IMR-90 (cell line): ENCODE results near the gene PLAAT3. TPM values are rescaled to one million over a fixed set of nuclear protein-coding genes. Genes with fewer than 3 reads are reported as not detected.

ENCODE experiments used
- ATAC-seq: fragments of 200-7000 bp; cut with Tn5 transposase; 2 replicates; pipeline ENCODE4 v1.9.1; 2020; ENCODE audit warnings: low read depth, mild to moderate bottlenecking, moderate library complexity
- BruUV-seq: library from RNA; stranded (reverse); fragments of 400-500 nt; replicated peaks from 2 replicates; lab custom pipeline; 2021; lab: Mats Ljungman, UMichigan
- CTCF ChIA-PET: fragments of 300-600 bp; formaldehyde crosslinking; extraction: SDS; loops from one replicate; lab custom pipeline; 2021; ENCODE audit warnings: antibody characterized with exemption; lab: Yijun Ruan, JAX
- POLR2A ChIA-PET: fragments of 300-600 bp; sonication (Branson Sonifier 250); formaldehyde crosslinking; loops from one replicate; lab custom pipeline; 2022; ENCODE audit warnings: antibody characterized with exemption; ENCODE audit not compliant: unreplicated experiment; lab: Charles Lee
- DNase-seq: peaks from one replicate; pipeline ENCODE4 v3.0.0; 2013
- H2AFZ ChIP-seq: replicated peaks from 2 replicates; pipeline ENCODE3; 2013; ENCODE audit warnings: low read length, mild to moderate bottlenecking; ENCODE audit not compliant: poor library complexity
- H2AK5ac ChIP-seq: 2 replicates; pipeline ENCODE4 v1.6.1; 2013; ENCODE audit warnings: low read depth, low read length, inconsistent platforms
- H2AK9ac ChIP-seq: replicated peaks from 2 replicates; pipeline ENCODE3; 2013; ENCODE audit warnings: mild to moderate bottlenecking, low read depth, low read length, moderate library complexity; ENCODE audit not compliant: poor library complexity
- H2BK120ac ChIP-seq: 2 replicates; pipeline ENCODE4 v1.6.1; 2013; ENCODE audit warnings: low read depth, low read length, inconsistent platforms
- H2BK15ac ChIP-seq: 3 replicates; pipeline ENCODE4 v1.6.1; 2013; ENCODE audit warnings: low read depth, low read length, inconsistent platforms
- H2BK20ac ChIP-seq: 2 replicates; pipeline ENCODE4 v1.6.1; 2013; ENCODE audit warnings: low read depth, mild to moderate bottlenecking, inconsistent platforms, low read length, moderate library complexity
- H2BK5ac ChIP-seq: 2 replicates; pipeline ENCODE4 v1.6.1; 2013; ENCODE audit warnings: mild to moderate bottlenecking, low read depth, low read length, inconsistent platforms; ENCODE audit not compliant: poor library complexity, severe bottlenecking
- H3K14ac ChIP-seq: replicated peaks from 2 replicates; pipeline ENCODE4 v1.6.1; 2013; ENCODE audit warnings: low read depth, low read length, inconsistent platforms
- H3K18ac ChIP-seq: 2 replicates; pipeline ENCODE4 v1.6.1; 2013; ENCODE audit warnings: low read depth, low read length, control low read depth
- H3K23ac ChIP-seq: 2 replicates; pipeline ENCODE4 v1.6.1; 2013; ENCODE audit warnings: low read depth, low read length, inconsistent platforms
- H3K27ac ChIP-seq: 2 replicates; pipeline ENCODE4 v1.5.1; 2013; ENCODE audit warnings: mild to moderate bottlenecking, control low read depth, low read length; ENCODE audit not compliant: insufficient read depth
- H3K27me3 ChIP-seq: 2 replicates; pipeline ENCODE4 v1.6.1; 2013; ENCODE audit warnings: low read length; ENCODE audit not compliant: control insufficient read depth, insufficient read depth
- H3K36me3 ChIP-seq: 2 replicates; pipeline ENCODE4 v1.6.1; 2013; ENCODE audit warnings: low read length, mixed read lengths; ENCODE audit not compliant: control insufficient read depth, insufficient read depth
- H3K4ac ChIP-seq: 2 replicates; pipeline ENCODE4 v1.6.1; 2013; ENCODE audit warnings: low read depth, low read length, inconsistent platforms
- H3K4me1 ChIP-seq: 2 replicates; pipeline ENCODE4 v1.6.1; 2013; ENCODE audit warnings: low read length, mixed read lengths; ENCODE audit not compliant: control insufficient read depth, insufficient read depth
- H3K4me2 ChIP-seq: 2 replicates; pipeline ENCODE4 v1.6.1; 2013; ENCODE audit warnings: low read depth, mild to moderate bottlenecking, control low read depth, low read length, moderate library complexity
- H3K4me3 ChIP-seq: 2 replicates; pipeline ENCODE4 v1.5.1; 2013; ENCODE audit warnings: low read depth, mild to moderate bottlenecking, control low read depth, low read length, moderate library complexity; ENCODE audit not compliant: insufficient read depth
- H3K56ac ChIP-seq: 2 replicates; pipeline ENCODE4 v1.6.1; 2013; ENCODE audit warnings: low read length, inconsistent platforms; ENCODE audit not compliant: insufficient read depth; ENCODE audit errors: extremely low read depth
- H3K79me1 ChIP-seq, 2 experiments: 2 replicates each; pipeline ENCODE4 v1.6.1; 2013; ENCODE audit warnings: low read length in 2 of 2, inconsistent platforms in 1 of 2, low read depth in 1 of 2
- H3K9ac ChIP-seq: 2 replicates; pipeline ENCODE4 v1.6.1; 2013; ENCODE audit warnings: low read depth, low read length, control low read depth
- H3K9me1 ChIP-seq: 2 replicates; pipeline ENCODE4 v1.6.1; 2013; ENCODE audit warnings: low read length, inconsistent platforms; ENCODE audit not compliant: insufficient read depth
- H3K9me3 ChIP-seq: 2 replicates; pipeline ENCODE4 v1.6.1; 2013; ENCODE audit warnings: low read length; ENCODE audit not compliant: control insufficient read depth, insufficient read depth
- H4K20me1 ChIP-seq: 2 replicates; pipeline ENCODE4 v1.6.1; 2013; ENCODE audit warnings: low read length, inconsistent platforms; ENCODE audit not compliant: insufficient read depth
- H4K5ac ChIP-seq: 2 replicates; pipeline ENCODE4 v1.6.1; 2013; ENCODE audit warnings: mild to moderate bottlenecking, low read depth, low read length, control low read depth
- H4K8ac ChIP-seq, 2 experiments: 2 replicates each; pipeline ENCODE4 v1.6.1; 2013; ENCODE audit warnings: low read depth in 2 of 2, low read length in 2 of 2, control low read depth in 1 of 2, inconsistent platforms in 1 of 2
- H4K91ac ChIP-seq: 2 replicates; pipeline ENCODE4 v1.6.1; 2013; ENCODE audit warnings: low read depth, low read length, inconsistent platforms; ENCODE audit not compliant: insufficient read depth
- CTCF ChIP-seq: conservative IDR thresholded peaks from 2 replicates; pipeline ENCODE4 v1.5.1; 2012; ENCODE audit warnings: mild to moderate bottlenecking, low read depth, low read length, improper control_type of control experiment
- ELK1 ChIP-seq: fragments of 150-350 bp; IDR thresholded peaks from 2 replicates; pipeline ENCODE4 v1.6.1; 2016; ENCODE audit warnings: low read depth, mild to moderate bottlenecking, low read length, moderate library complexity, borderline replicate concordance
- MAFK ChIP-seq: IDR thresholded peaks from 2 replicates; pipeline ENCODE4 v1.6.1; 2012; ENCODE audit warnings: low read depth, low read length, improper control_type of control experiment
- NFE2L2 ChIP-seq: fragments of 150-350 bp; IDR thresholded peaks from 2 replicates; pipeline ENCODE4 v1.6.1; 2016; ENCODE audit warnings: low read depth, mild to moderate bottlenecking, low read length
- WGBS, 2 experiments: methylation state at CpG; one replicate each; pipeline versions ENCODE4 v1.1.5 to v1.1.7; 2013; ENCODE audit warnings: missing lambda C conversion rate in 2 of 2; ENCODE audit not compliant: insufficient read length in 1 of 2; ENCODE audit errors: extremely low coverage in 2 of 2; 5-methylcytosine and 5-hydroxymethylcytosine counted together
- dilution Hi-C: fragments of 300-500 bp; cut with HindIII; formaldehyde crosslinking; loops from one replicate; pipeline ENCODE4 v1.14.3; 2018; ENCODE audit warnings: low sequenced_read_pairs; ENCODE audit not compliant: unreplicated experiment
- in situ Hi-C: fragments of 300-500 bp; cut with MboI; formaldehyde crosslinking; loops from 3 replicates; pipeline ENCODE4 v1.14.3; 2019; ENCODE audit warnings: low sequenced_read_pairs, inconsistent platforms, mixed read lengths
- intact Hi-C: fragments of 100-400 bp; cut with micrococcal nuclease; formaldehyde crosslinking; loops from 2 replicates; pipeline ENCODE4 v1.10.0; 2022
- polyA plus RNA-seq, 3 experiments: library from polyadenylated mRNA; depleted of rRNA; stranded (reverse); fragments of >200 nt; gene quantifications; 2 replicates each; pipeline ENCODE4 v1.2.3, GENCODE V29; 2012; ENCODE audit warnings: low replicate concordance in 1 of 3
- total RNA-seq: library from RNA; depleted of rRNA; stranded (reverse); fragments of >200 nt; gene quantifications from 2 replicates; pipeline ENCODE4 v1.2.3, GENCODE V29; 2012

PLAAT3 gene
- total and polyA plus RNA-seq, 2 of the 4 experiments (the other 2 are of a cell fraction): 3.2 to 3.9 TPM

GRCh38 chr11:63590024-63590788 is 24.0 kb downstream of the PLAAT3 start:
- Histone ChIP-seq H3K27me3 (no peaks in the 10 kb centered on the region), H3K4ac (no peak overlapping the region), H3K4me2 (no peak overlapping the region), H4K8ac (no peak overlapping the region), H3K14ac (no peak overlapping the region), H4K5ac (no peak overlapping the region), H3K9me3 (no peaks in the 10 kb centered on the region), H3K27ac (no peak overlapping the region), H3K9ac (no peak overlapping the region), H3K18ac (no peak overlapping the region), H3K4me3 (no peak overlapping the region), H4K20me1 (no peaks in the 10 kb centered on the region), H3K23ac (no peak overlapping the region), H3K56ac (no peak overlapping the region), H2BK5ac (no peak overlapping the region), H2BK20ac (no peak overlapping the region), H3K36me3 (no peaks in the 10 kb centered on the region), H2AK9ac (no peak overlapping the region), H4K91ac (no peak overlapping the region), H3K4me1 (no peaks in the 10 kb centered on the region), H2AFZ (peak overlapping the region; percentile 21), H3K79me1 (no peaks in the 10 kb centered on the region), H2BK15ac (no peak overlapping the region), H2AK5ac (no peak overlapping the region; the same call in 1 of the 2 replicates), H2BK120ac (no peak overlapping the region), H3K9me1 (no peaks in the 10 kb centered on the region)
- 91% methylated on average over 12 of the region's 18 CpGs; no CpG with 5 or more reads in 1 of the 2 experiments for WGBS, 2 experiments
- POLR2A ChIA-PET: no interaction called here
- in situ Hi-C loops (no loop called here), dilution Hi-C loops (no loop called here), intact Hi-C loops (no loop called here)
- CTCF ChIA-PET: interaction anchor here (0.6 to 1.2 kb wide), 2 partner anchors 13 to 15 kb away, joined by 3 read pairs; no protein-coding TSS in a partner anchor
- ATAC-seq (no peak), DNase-seq (no peak)
- TF ChIP-seq MAFK (no peak), CTCF (no peak), NFE2L2 (no peak), ELK1 (no peak)
- BruUV-seq: no TSS peak
